ENCODE measurements around the gene RALA.

DNA sequence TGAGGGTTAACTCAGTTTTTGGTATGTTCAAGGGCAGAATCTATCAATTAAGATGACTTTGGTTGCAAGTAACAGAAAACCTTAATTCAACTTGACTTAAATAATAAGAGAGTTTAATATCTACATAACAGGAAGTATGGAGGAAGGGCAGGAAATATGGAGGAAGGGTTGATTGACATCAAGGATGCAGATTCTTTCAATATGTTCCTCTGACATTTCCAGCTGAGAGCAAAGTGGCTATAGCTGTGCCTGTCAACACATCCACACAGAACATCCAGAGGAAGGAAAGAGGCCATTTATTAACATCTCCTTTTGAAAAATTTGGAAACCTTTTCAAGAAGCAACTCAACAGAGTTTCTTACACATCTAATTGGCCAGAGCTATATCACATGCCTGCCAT is 19.4 kb upstream of the RALA start:
- TF ChIP-seq, protein P1, sequence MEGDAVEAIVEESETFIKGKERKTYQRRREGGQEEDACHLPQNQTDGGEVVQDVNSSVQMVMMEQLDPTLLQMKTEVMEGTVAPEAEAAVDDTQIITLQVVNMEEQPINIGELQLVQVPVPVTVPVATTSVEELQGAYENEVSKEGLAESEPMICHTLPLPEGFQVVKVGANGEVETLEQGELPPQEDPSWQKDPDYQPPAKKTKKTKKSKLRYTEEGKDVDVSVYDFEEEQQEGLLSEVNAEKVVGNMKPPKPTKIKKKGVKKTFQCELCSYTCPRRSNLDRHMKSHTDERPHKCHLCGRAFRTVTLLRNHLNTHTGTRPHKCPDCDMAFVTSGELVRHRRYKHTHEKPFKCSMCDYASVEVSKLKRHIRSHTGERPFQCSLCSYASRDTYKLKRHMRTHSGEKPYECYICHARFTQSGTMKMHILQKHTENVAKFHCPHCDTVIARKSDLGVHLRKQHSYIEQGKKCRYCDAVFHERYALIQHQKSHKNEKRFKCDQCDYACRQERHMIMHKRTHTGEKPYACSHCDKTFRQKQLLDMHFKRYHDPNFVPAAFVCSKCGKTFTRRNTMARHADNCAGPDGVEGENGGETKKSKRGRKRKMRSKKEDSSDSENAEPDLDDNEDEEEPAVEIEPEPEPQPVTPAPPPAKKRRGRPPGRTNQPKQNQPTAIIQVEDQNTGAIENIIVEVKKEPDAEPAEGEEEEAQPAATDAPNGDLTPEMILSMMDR (IDR thresholded peaks at IDR 0.05), result no peak
- TF ChIP-seq POLR2A (IDR thresholded peaks at IDR 0.05), result no peak

Measured in lower leg skin (tissue), 3 donors.